Muscle layer of colon (tissue), 2 donors: ENCODE results near the gene C1orf159.

ENCODE experiments used
- H3K27ac ChIP-seq: one replicate; pipeline ENCODE4 v1.7.0; 2013; ENCODE audit warnings: low read depth, mild to moderate bottlenecking, low read length, moderate library complexity
- H3K27me3 ChIP-seq, 2 donors: one replicate each; pipeline ENCODE4 v1.7.0; 2013; ENCODE audit warnings: low read length in 2 of 2, mild to moderate bottlenecking in 2 of 2; ENCODE audit not compliant: insufficient read depth in 2 of 2, control insufficient read depth in 1 of 2
- H3K36me3 ChIP-seq: one replicate; pipeline ENCODE4 v1.7.0; 2013; ENCODE audit warnings: mild to moderate bottlenecking, low read length; ENCODE audit not compliant: insufficient read depth
- H3K4me1 ChIP-seq: one replicate; pipeline ENCODE4 v1.7.0; 2013; ENCODE audit warnings: mild to moderate bottlenecking, low read length; ENCODE audit not compliant: insufficient read depth
- H3K4me3 ChIP-seq, 2 donors: one replicate each; pipeline ENCODE4 v1.7.0; 2013; ENCODE audit warnings: low read length in 2 of 2, low read depth in 1 of 2, mild to moderate bottlenecking in 1 of 2, moderate library complexity in 1 of 2
- H3K9ac ChIP-seq: one replicate; pipeline ENCODE4 v1.7.0; 2013; ENCODE audit warnings: low read length
- H3K9me3 ChIP-seq: one replicate; pipeline ENCODE4 v1.7.0; 2013; ENCODE audit warnings: mild to moderate bottlenecking, low read length
- donor health status: abdominal sarcoma.
- donor health status: Adenocarcinoma of cecum.

The C1orf159 gene

DNA sequence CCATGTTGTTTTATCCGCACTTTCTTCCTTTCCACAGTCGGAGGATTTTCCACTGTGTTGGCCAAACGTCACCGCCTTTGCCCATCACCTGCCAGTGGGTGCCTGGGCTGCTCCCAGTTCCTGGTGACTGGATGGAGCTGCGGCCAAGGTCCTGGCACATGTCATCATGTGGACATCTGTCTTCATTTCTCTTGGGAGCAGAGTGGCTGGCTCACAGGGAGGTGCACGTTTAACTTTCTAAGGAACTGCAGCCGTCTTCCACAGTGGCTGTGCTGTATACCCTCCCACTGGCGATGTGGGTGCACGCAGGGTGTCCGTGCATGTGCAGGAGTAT lies 22.3 kb downstream of the C1orf159 start:
- Histone ChIP-seq H3K27me3 (no peaks in the 10 kb centered on the region), H3K27ac (no peak overlapping the region), H3K4me3 (no peak overlapping the region), H3K36me3 (no peaks in the 10 kb centered on the region), H3K9ac (no peak overlapping the region), H3K4me1 (no peaks in the 10 kb centered on the region), H3K9me3 (no peaks in the 10 kb centered on the region)

DNA sequence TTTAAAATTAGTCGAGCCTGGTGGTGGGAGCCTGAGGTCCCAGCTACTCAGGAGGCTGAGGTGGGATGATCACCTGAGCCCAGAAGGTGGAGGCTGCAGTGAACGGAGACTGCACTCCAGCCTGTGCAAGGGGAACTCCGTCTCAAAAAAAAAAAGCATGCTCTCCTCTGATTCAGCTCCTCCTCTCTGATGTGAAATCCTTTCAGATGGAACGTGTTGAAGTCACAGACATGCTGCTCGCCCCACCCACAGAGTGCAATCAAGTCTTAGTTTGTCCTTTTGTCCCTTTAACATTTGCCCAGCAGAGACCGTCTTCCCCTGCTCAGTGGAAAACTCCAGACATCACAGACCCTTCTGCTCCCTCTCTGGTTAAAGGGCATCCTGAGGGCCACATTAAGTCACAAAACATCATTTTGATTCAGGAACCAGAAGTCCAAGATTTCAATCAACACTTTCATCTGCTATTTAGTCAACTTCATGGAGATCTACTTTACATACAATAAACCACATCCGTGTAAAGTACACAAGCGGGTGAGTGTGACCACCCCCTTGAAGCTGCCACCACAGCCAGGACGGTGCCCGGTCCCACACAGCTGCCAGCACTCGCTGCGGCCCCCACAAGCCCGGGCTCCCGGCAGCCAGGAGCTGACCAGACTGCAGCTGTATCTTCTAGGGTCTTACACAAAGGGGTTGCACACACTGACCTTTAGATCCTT lies 22.8 kb downstream of the C1orf159 start:
- Histone ChIP-seq H3K9ac (no peak overlapping the region), H3K9me3 (no peaks in the 10 kb centered on the region), H3K4me1 (no peaks in the 10 kb centered on the region), H3K27ac (no peak overlapping the region), H3K4me3 (no peak overlapping the region), H3K27me3 (no peaks in the 10 kb centered on the region), H3K36me3 (no peaks in the 10 kb centered on the region)

DNA sequence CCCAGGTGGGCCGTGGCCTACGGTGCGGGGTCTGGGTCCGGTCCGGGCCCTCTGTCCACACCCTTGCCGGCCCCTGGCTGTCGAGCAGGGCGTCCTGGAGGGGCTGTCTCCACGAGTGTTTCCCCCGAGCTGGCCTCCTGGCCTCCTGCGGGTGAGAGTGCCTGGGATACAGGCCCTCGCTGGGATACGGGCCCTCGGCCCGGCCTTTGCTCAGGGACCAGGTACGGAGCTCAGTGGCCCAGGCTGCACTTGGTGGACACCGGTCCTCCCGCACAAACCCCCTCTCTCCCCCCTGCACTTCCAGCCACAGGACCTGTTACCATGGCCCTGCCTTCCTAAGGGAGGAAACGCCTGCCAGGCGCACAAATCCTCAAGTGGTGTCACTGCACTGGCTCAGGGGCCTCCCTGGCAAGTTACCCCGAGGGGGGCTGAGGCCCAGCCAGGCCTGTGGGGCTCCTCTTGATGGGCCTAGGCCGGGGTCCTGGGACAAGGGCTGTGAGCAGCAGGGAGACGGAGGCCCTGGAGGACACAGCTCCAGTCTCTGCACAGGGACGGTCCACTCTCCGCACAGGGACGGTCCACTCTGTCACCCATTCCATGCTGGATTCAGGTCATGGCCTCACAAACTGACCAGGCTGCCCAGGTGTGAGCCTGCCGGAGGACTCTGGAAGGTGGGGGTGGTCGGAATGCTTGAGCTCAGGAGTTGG lies 23.6 kb downstream of the C1orf159 start:
- H3K36me3 ChIP-seq, result no peaks in the 10 kb centered on the region
- H3K9me3 ChIP-seq, result no peaks in the 10 kb centered on the region
- H3K27ac ChIP-seq, result no peak overlapping the region
- no peaks in the 10 kb centered on the region for H3K4me1 ChIP-seq
- no peak overlapping the region for H3K4me3 ChIP-seq
- H3K9ac ChIP-seq, result no peak overlapping the region
- no peaks in the 10 kb centered on the region for H3K27me3 ChIP-seq

DNA sequence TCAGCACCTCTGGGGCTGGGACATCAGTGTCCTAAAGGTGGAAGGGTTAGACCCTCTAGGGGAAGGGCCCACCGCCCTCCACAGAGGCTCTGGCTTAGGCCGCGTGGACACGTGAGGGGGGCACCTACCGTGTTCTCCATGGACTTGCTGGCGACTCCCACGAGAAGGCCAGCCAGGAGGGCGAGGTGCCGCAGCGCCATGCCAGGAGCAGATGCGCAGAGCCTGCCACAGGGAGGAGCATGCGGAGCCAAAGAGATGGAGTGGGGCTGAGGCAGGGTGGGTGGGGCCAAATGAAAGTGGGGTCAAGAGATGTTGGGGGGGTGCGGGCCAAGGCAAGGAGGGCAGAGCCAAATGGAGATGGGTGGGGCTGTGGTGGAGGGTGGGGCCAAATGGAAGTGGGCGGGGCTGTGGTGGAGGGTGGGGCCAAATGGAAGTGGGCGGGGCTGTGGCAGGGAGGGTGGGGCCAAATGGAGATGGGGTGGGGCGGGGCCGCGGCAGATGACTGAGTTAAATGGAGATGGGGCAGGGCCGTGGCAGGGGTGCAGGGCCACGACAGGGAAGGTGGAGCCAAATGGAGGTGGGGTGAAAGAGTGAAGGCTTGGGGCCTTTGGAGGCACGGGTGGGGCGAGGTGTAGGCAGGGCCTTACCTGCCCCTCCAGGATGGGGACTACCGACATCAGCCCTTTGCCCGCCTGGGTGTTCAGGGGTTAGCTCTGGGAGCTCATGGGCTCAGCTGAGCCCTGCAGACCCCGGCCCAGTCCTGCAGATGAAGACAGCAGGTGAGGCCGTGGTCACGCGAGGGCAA lies 24.3 kb downstream of the C1orf159 start:
- no peak overlapping the region for H3K4me3 ChIP-seq
- no peaks in the 10 kb centered on the region for H3K4me1 ChIP-seq
- no peaks in the 10 kb centered on the region for H3K36me3 ChIP-seq
- no peak overlapping the region for H3K27ac ChIP-seq
- no peaks in the 10 kb centered on the region for H3K27me3 ChIP-seq
- H3K9me3 ChIP-seq, result no peaks in the 10 kb centered on the region
- H3K9ac ChIP-seq, result no peak overlapping the region

DNA sequence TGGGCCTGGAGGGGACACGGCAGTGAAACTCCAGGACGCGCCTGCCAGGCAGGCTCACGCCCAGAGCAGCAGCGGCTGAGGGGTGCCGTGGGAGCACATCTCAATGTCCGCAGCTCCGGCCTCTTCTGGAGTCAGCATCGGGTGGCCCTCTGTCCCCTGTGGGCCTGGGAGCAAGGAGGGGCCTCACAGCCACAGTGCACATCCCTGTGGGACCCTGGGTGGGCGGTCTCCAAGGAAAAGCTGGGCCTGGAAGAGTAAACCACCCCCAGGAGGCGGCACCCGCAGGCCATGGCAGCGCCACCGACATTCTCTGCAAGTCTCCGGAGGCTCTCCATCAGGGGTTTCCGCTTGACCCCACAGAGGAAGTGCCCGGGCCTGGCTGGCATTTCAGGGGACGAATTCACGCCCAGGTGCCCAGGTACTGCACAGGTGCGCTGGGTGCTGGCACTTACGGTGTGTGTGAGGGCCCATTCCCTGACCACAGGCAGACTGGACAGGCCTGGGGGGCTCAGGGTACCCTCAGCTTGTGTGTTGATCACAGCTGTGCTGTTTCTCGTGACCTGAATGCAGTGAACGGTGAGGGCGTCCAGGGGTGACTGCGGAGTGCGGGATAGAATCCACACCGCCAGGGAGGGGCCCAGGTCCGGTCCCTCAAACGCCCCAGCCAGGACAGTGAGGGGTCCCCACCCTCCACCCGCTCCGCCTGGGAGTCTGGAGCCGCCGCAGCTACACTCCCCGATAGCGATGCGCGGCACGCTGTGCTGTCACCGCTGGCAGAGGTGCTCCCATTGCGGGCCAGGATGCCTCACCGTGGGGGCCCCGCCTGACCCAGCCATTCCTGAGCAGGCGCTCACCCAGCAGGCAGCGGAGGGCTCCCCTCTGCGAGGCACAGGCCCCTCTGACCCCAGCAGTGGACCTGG lies 25.2 kb downstream of the C1orf159 start:
- H3K4me1 ChIP-seq, result no peaks in the 10 kb centered on the region
- no peaks in the 10 kb centered on the region for H3K36me3 ChIP-seq
- H3K9ac ChIP-seq, result no peak overlapping the region
- no peaks in the 10 kb centered on the region for H3K9me3 ChIP-seq
- H3K4me3 ChIP-seq, result no peak overlapping the region
- H3K27ac ChIP-seq, result no peak overlapping the region
- H3K27me3 ChIP-seq, result no peaks in the 10 kb centered on the region

DNA sequence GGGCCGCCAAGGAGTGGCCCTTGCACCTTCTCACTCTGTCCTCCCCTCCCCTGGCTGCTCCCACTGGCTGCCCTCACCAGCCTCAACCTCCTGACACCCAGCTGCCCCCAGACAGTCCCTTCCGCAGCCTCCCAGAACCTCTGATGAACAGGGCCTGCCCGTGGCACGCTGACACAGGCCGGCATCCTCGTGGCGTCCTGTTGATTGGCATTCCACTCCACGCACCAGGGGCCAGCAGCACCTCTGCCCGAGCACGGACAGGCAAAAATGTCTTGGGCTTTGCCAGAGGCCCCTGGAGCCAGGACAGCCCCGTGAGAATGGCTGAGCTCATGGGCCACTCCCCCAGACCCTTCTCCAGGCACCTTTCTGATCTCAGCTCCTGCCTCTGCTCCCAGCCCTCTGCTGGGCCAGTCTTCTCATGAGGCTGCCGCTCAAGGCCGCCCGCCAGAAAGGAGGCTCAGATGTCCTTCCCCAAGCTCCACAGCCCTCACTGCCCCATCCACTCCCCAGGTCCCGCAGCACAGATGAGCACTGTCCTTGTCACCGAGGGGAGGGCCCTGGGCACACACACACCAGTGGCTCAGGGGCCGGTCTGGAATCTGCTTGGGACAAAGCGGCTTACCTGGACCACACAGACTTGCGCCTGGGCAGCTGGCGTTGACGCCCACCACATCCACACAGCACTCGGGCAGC lies 26.0 kb downstream of the C1orf159 start:
- H3K4me3 ChIP-seq, result no peak overlapping the region
- H3K9me3 ChIP-seq, result no peaks in the 10 kb centered on the region
- H3K9ac ChIP-seq, result no peak overlapping the region
- no peaks in the 10 kb centered on the region for H3K27me3 ChIP-seq
- H3K4me1 ChIP-seq, result no peaks in the 10 kb centered on the region
- no peaks in the 10 kb centered on the region for H3K36me3 ChIP-seq
- no peak overlapping the region for H3K27ac ChIP-seq

DNA sequence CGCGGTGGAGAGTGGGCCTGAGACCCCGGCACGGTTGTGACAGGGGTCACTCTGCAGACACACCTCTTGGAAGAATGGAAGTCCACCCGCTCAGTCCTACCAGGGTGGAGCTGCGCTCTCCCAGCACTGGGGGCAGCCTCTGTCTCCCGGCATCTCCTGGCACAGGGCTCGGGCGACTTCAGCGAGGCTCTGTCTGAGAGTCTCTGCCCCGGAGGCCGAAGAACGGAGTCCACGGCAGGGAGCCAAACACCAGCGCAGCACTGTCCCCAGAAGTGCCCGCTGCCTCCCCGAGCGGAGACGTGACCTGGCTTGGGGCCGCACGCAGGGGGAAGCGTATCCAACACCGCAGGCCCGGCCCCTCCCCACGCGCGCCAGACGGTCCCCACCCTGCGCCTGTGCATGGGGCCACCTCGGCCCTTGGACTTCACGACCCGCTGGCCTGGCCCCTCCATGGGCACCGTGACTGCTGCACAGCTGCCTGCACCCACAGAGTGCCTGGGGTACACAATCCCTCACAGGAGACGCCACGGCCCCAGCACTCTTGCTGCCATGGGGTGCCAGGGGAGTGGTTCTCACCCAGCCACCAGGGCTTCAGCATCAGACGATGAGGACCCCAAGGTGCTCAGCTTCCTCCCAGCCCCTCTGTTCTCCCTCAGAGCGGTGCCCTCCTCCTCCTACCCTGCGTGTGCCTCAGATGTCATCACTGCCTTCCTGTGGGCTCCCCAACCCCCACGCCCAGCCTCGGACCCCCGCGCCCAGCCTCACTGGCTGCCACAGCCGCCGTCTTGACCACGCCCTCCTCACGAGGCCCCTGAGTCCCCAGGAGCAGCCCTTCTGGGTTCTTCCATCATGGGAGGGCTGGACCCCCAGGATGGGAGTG lies 26.8 kb downstream of the C1orf159 start:
- Histone ChIP-seq H3K4me1 (no peaks in the 10 kb centered on the region), H3K27me3 (no peaks in the 10 kb centered on the region), H3K27ac (no peak overlapping the region), H3K36me3 (no peaks in the 10 kb centered on the region), H3K4me3 (no peak overlapping the region), H3K9ac (no peak overlapping the region), H3K9me3 (no peaks in the 10 kb centered on the region)

DNA sequence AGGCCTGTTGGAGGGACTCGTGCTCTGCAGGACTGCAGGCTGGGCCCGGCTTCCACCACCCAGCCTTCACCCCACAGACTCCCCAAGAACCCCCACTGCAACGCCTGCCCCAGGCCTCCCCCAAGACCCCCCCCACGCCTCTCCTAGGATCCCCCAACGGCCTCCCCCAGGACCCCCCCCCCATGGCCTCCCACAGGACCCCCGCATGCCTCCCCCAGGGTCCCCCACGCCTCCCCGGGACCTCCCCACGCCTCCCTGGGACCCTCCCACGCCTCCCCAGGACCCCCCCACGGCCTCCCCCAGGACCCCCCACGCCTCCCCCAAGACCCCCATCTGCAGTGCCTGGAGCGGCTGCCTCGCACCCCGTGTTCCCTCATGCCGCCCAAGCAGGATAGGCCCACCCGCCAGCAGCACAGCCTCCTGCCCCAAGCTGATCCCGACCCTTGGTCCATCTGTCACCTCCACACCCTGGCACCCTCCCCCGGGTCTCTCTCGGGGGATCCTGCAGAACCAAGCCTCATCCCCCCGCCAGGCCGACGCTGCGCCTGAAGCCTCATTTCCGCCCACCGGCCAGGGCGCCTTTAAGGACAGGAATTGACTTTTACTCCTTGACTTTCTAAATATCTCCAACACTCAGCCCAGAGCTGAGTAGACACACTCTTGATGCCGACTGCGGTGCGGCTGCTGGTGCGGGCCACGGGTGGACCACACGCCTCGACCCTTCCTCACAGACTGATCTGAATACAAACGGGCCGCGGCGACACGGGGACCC lies 27.7 kb downstream of the C1orf159 start:
- Histone ChIP-seq H3K4me3 (no peak overlapping the region), H3K27ac (no peak overlapping the region), H3K9me3 (no peaks in the 10 kb centered on the region), H3K9ac (no peak overlapping the region), H3K36me3 (no peaks in the 10 kb centered on the region), H3K27me3 (no peaks in the 10 kb centered on the region), H3K4me1 (no peaks in the 10 kb centered on the region)

DNA sequence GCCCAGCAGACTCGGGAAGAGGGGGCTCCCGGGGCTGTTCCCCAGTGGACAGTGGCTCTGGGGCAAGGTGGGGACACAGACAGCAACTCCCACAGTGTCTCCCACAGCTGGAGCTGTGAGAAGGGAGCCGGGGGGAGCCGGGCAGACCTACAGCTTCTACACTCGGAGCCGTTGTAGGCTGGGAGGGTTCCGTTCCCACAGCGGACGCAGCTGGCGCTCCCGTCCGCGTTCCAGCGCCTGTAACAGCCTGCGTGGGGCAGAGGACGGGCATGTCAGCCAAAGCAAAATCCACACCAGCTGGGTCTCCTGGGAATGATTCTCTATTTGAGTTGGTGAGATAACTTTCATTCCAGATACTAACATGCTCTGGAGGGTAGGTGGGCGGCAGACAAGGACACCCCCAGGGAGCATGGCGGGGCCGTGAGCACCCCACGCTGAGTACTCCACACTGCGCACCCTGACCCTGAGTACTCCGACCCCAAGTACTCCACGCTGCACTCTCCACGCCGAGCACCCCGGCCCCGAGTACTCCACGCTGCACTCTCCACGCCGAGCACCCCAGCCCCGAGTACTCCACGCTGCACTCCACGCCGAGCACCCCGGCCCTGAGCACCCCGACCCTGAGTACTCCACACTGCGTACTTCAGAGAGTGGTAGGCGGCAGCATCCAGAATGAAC lies 28.4 kb downstream of the C1orf159 start:
- H3K9me3 ChIP-seq, result no peaks in the 10 kb centered on the region
- H3K4me3 ChIP-seq, result no peak overlapping the region
- H3K4me1 ChIP-seq, result no peaks in the 10 kb centered on the region
- no peaks in the 10 kb centered on the region for H3K27me3 ChIP-seq
- no peak overlapping the region for H3K9ac ChIP-seq
- H3K36me3 ChIP-seq, result no peaks in the 10 kb centered on the region
- no peak overlapping the region for H3K27ac ChIP-seq
